Dermis blood vessel endothelial cell (primary cell): Measurements from ENCODE around the gene ELAVL3. TPM values are rescaled to one million over a fixed set of nuclear protein-coding genes. Genes with fewer than 3 reads are reported as not detected.
"Not testable (repeated sequence)": the region's sequence is repeated elsewhere in the genome, so short reads cannot be mapped to it uniquely, and the experiment has no call there.

Experiments used
- DNase-seq: peaks from one replicate; pipeline ENCODE4 v3.0.0; 2010
- total RNA-seq: library from RNA; depleted of rRNA; stranded (reverse); fragments of >200 nt; gene quantifications from 2 replicates; pipeline ENCODE4 v1.2.3, GENCODE V29; 2014

Gene ELAVL3
- total RNA-seq, 1 donor from 2014 or later = not detected

DNA sequence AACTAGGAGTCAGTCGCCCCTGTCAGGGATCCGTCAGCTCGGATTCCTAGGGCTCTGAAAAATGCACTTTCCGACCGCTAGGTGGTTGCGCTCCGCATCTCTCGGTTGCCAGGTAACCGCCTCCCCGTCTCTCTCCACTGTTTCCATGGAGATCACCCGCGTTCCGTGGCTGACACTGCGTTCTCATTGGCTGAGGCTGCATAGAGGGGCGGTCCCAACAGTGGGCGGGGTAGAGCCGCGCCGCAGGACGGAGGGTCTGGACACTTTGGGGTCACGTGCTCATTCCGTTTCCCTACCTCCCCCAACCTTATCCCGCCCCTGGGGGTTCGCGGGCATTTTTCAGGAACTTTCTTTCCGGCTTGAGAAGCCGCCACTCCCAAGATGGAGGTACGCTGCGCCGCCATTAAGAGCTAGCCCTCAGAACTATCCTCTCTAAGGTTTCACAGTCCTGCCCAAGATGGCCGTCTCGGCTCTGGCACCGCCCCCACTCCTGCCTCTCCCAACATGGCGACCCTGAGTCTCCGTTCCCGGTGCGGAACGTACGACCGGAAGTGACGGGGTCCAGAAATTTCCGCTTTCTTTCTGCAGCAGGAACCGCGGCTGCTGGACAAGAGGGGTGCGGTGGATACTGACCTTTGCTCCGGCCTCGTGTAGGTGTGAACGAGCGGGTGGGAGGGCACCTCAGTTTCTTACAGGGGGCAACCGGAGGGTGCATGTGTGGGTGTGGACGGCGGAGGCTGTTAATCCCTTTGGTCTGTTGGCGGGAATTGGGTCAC is 45.6 kb downstream of the ELAVL3 start, which contains the start of the genes ODAD3 and PRKCSH:
Gene ODAD3, minus strand, starts transcription at position 65 of the 776 bp plus-strand sequence. CDS start 105 bp downstream, outside the sequence.
Gene PRKCSH, plus strand, starts transcription at position 579 of the 776 bp plus-strand sequence. CDS start 483 bp downstream, outside the sequence.
- peak; percentile 100 for DNase-seq

DNA sequence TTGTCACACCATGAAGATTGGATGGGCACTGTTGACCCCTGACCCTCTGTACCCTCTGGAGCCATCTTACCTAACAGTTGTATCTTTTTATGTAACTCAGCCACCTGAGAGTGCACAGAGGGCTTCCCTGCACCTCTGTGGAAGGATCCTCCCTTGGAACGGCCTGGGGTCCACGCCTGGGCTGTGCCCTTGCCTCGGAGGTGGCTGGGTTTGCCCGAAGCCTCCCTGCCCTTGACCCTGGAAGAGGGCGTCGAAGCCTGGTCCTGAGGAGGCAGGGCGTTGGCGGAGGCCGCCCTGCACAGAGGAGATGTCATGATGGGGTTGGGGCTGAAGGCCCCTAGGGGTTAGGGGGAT is 46.2 kb downstream of the ELAVL3 start:
- DNase-seq = no peak

- not testable (repeated sequence) for DNase-seq
Observed at GRCh38 chr19:11433526-11433925, 47.3 kb downstream of the ELAVL3 start.

DNA sequence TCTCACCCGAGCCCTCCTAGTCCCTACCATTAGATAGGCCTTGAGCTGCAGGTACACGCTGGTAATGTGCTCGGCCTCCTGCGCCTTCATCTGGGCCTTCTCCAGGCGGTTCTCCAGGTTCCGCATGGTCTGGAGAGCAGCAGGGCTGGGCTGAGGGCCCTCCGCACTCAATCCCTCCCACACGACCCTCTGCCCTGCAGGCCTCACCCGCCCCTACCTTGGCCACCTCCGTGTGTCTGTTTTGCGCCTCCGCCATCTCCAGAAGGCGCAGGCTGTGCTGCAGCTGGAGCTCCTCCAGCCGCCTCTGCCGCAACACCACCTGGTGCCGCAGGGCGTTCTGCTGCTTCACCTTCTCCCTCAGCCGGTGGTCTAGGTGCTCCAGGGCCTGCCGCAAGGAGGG is 54.2 kb downstream of the ELAVL3 start:
- no peak for DNase-seq

DNA sequence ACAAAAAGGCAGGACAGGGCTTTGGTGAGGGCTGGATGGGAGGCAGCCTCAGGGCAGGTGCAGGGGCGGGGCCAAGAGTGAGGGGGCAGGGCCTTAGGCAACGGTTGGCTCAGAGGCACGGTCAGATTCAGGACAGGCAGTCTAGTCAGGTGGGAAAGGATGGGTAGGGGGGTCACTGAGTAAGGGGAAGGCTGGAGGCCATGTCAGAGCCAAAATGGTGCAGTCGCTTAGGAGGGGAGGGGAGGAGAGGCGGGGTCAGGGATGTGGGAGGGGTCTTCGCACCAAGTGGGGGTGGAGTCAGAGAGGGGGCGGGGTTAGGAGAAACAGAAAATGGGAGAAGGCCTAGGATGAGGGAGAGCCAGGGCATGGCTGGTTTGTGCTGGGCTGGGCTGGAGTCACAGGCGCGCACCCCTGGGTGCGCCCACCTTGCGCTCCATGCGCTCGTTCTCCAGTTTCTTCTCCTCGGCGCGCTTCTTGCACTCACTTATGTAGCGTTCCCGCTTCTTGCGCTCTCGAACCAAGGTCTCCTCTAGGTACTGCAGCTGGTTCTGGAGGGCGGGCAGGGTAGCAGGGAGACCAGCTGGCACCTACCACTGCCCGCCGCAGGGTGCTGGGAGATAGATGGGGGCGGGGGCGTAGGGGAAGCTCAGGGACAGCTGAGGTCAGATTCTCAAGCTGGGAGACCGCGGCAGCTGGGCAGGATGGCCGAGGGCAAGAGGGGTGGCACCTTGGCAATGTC is 55.0 kb downstream of the ELAVL3 start:
- no peak for DNase-seq

DNA sequence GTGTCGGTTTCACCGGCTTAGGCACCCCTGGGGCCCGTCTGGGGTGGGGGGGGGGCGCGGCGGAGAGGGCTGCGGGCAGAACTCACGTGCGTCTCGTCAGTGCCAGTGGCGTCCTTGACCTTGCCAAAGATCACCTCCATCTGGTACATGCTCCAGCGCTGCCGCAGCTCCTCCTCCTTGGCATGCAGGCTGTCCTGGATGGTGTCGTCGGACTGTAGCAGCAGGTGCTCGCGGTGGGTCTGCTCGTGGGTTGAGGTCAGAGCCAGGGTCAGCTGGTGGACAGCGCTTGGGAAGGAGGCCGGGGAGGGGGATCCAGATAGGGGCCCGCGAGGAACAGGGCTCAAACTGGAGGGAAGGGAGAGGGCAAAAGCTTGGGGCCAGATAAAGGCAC is 57.1 kb downstream of the ELAVL3 start:
- no peak for DNase-seq

DNA sequence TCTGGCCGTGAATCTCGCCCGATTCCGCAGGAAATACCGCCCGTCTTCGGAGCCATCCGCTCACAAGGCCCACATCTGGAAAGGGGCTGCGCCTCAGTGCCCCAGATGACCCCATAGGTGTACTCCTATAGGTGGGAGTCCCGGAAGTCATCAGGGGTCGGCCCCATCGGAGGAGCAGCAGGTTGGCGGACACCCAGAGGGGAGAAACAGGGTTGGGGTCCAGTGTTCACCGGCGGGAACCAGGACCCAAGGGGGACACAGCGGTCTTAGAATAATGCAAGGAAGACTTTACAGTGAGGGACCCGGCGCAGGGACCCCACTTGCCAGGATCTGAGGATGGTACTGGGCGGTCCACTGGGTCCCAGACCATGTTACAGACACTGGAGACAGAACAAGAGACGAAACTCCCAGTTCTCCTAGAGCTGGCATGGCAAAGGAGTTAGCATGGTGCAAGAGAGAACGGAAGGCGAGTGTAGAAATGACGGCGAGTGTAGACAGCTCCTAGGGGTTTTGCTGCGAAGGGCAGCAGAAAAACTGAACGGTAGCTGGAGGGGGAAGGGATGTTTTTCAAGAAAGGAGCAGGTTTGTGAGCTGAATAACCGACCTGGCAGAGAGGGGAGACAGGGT is 57.6 kb downstream of the ELAVL3 start:
- no peak for DNase-seq

GRCh38 chr19:11422163-11423065 is 58.4 kb downstream of the ELAVL3 start:
- DNase-seq = peak; percentile 26

GRCh38 chr19:11421371-11422098 is 59.3 kb downstream of the ELAVL3 start:
- DNase-seq = no peak

GRCh38 chr19:11420429-11421370 is 60.1 kb downstream of the ELAVL3 start:
- DNase-seq = no peak

GRCh38 chr19:11418549-11419506 is 62.0 kb downstream of the ELAVL3 start, which contains the start of gene RGL3:
RGL3 (minus strand) TSS chr19:11419314; CDS start chr19:11419278, 36 bp downstream.
- no peak for DNase-seq

GRCh38 chr19:11418094-11418548 is 62.7 kb downstream of the ELAVL3 start:
- no peak for DNase-seq

GRCh38 chr19:11416346-11417052 is 64.3 kb downstream of the ELAVL3 start:
- DNase-seq = no peak

- DNase-seq = no peak
Observed at GRCh38 chr19:11414544-11414943, 66.3 kb downstream of the ELAVL3 start.

DNA sequence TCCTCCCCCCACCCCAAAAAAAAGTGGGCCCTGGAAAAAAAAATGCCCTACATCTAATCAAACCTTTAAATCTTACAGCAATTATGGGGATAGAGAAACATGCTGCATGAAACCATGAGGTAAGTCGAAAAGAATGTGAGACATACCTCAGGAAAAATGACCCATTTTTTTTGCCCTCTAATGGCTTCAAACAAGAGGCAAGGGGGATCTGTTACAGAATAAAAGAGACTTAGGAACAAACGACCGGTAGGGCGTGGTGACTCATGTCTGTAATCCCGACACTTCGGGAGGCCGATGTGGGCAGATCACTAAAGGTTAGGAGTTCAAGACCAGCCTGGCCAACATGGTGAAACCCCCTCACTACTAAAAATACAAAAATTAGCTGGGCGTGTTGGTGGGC is 70.2 kb downstream of the ELAVL3 start:
- no peak for DNase-seq

- no peak for DNase-seq
Observed at GRCh38 chr19:11408591-11408990, 72.3 kb downstream of the ELAVL3 start.

- DNase-seq = not testable (repeated sequence)
Observed at GRCh38 chr19:11406703-11407236, 74.1 kb downstream of the ELAVL3 start.
